Pancreas (tissue), 10 donors: ENCODE measurements around the gene NBEAL2. TPM values are rescaled to one million over a fixed set of nuclear protein-coding genes. Genes with fewer than 3 reads are reported as not detected.

Source experiments
- ATAC-seq, 4 donors: fragments of 200-7000 bp; cut with Tn5 transposase; one replicate each; pipeline versions ENCODE4 v1.8.0 to v1.9.1; 2020; ENCODE audit warnings: mild to moderate bottlenecking in 4 of 4, moderate library complexity in 4 of 4
- DNase-seq, 6 donors: peaks; one replicate each; pipeline ENCODE4 v3.0.0-alpha.2; 2020
- FAIRE-seq: peaks from 2 replicates; lab custom pipeline; 2012; peaks lifted over from hg19 to GRCh38; lab: Jason Lieb, UNC
- H3K27ac ChIP-seq, 4 donors: fragments of 200-600 bp; sonication (generic); 1 replicate in 3 of 4; 2 replicates in 1 of 4; pipeline versions ENCODE4 v1.5.0 to v1.8.0; 2020
- H3K27me3 ChIP-seq, 4 donors: fragments of 200-600 bp; one replicate each; pipeline ENCODE4 v1.8.0; 2021
- H3K36me3 ChIP-seq, 3 donors: fragments of 200-600 bp; sonication (generic) in 1 of 3; one replicate each; pipeline versions ENCODE4 v1.5.0 to v1.8.0; 2020 to 2021
- H3K4me1 ChIP-seq, 3 donors: fragments of 200-600 bp; one replicate each; pipeline ENCODE4 v1.8.0; 2021
- H3K4me3 ChIP-seq, 4 donors: fragments of 200-600 bp; sonication (generic) in 2 of 4; one replicate each; pipeline versions ENCODE4 v1.5.0 to v1.8.0; 2020 to 2021
- H3K9me3 ChIP-seq, 4 donors: fragments of 200-600 bp; one replicate each; pipeline ENCODE4 v1.8.0; 2021
- CTCF ChIP-seq, 4 donors: fragments of 200-600 bp; sonication (generic) in 3 of 4; IDR thresholded peaks; one replicate each; pipeline versions ENCODE4 v1.5.0 to v1.8.0; 2021; ENCODE audit warnings: antibody characterized with exemption in 4 of 4
- WGBS, 2 donors: extraction: QIAGEN DNeasy Blood & Tissue Kit; methylation state at CpG; one replicate each; pipeline ENCODE4 v1.1.7; 2013; 5-methylcytosine and 5-hydroxymethylcytosine counted together
- intact Hi-C, 3 donors: fragments of 100-400 bp; cut with DNase I; formaldehyde crosslinking; loops; one replicate each; pipeline versions ENCODE4 v1.11.1 to v1.14.2; 2022
- polyA plus RNA-seq, 2 donors: library from polyadenylated mRNA; stranded (reverse); fragments of 200-250 nt; gene quantifications; one replicate each; pipeline ENCODE4 v1.2.3, GENCODE V29; 2013
- total RNA-seq, 6 donors: library from RNA; stranded (reverse); fragmentation: NEBNext Ultra II Directional in 4 of 6; extraction: Animal tissue kit (Norgen Biotek cat#: 25700) in 4 of 6; gene quantifications; one replicate each; pipeline versions ENCODE4 v1.2.1 to v1.2.4, GENCODE V29; 2021 to 2023
- donor health status: healthy with polysubstance abuse.
- donor health status: DM: no; HTN: no; CAD: no; lungs with moderate emphysema.
- donor health status: DM: no; HTN: no; CAD: no.
- donor health status: control.
- donor health status: control.
- donor health status: Bipolar disorder and iron deficiency.
- donor health status: DM: yes; HTN: yes; CAD: no.
- donor health status: DM: no; HTN: no; CAD: no.
- donor health status: DM: no; HTN: no; CAD: no.
- donor health status: DM: yes; HTN: yes; CAD: no.

Gene NBEAL2
- total and polyA plus RNA-seq, 8 donors: 30.6 to 265 (median 46.0) TPM

GRCh38 chr3:46996689-46997452, 17.4 kb downstream of the NBEAL2 start:
- no peak for ATAC-seq
- Histone ChIP-seq H3K27ac (no peak overlapping the region), H3K27me3 (no peaks in the 10 kb centered on the region), H3K4me1 (no peaks in the 10 kb centered on the region), H3K4me3 (no peak overlapping the region), H3K36me3 (peaks cover 0 to 28% (median 10%) of the 10 kb centered on the region in 3 donors), H3K9me3 (no peaks in the 10 kb centered on the region)
- TF ChIP-seq CTCF (IDR thresholded peaks at IDR 0.05): no peak
- 75 to 76% methylated on average over 11 to 12 of the region's 12 CpGs for WGBS, 2 donors
- no peak for FAIRE-seq
- peak in 3 of 6 donors; percentile 52 to 71 (median 58) for DNase-seq
- intact Hi-C loops: loop anchor here in 2 of 3 donors (5.0 kb wide), 2 partner anchors 70 to 75 kb away; no protein-coding TSS in a partner anchor

GRCh38 chr3:46997453-46998091, 18.1 kb downstream of the NBEAL2 start:
- H3K27me3 ChIP-seq: no peaks in the 10 kb centered on the region
- no peak overlapping the region for H3K27ac ChIP-seq
- H3K9me3 ChIP-seq: no peaks in the 10 kb centered on the region
- FAIRE-seq (no peak), ATAC-seq (no peak), DNase-seq (peak in 3 of 6 donors; percentile 46 to 53 (median 52))
- TF ChIP-seq CTCF (IDR thresholded peaks at IDR 0.05): no peak
- intact Hi-C loops: loop anchor here in 2 of 3 donors (5.0 kb wide), 2 partner anchors 70 to 75 kb away; no protein-coding TSS in a partner anchor
- 80 to 83% methylated on average over 13 of the region's 13 CpGs for WGBS, 2 donors
- no peak overlapping the region for H3K4me3 ChIP-seq
- peaks cover 0 to 34% (median 16%) of the 10 kb centered on the region in 3 donors for H3K36me3 ChIP-seq
- H3K4me1 ChIP-seq: no peaks in the 10 kb centered on the region

- TF ChIP-seq CTCF (IDR thresholded peaks at IDR 0.05): peak; percentile 66 to 82 (median 78)
- Histone ChIP-seq H3K4me1 (no peaks in the 10 kb centered on the region), H3K4me3 (no peak overlapping the region), H3K9me3 (no peaks in the 10 kb centered on the region), H3K36me3 (peaks cover 0 to 40% (median 16%) of the 10 kb centered on the region in 3 donors), H3K27ac (no peak overlapping the region), H3K27me3 (no peaks in the 10 kb centered on the region)
- WGBS, 2 donors: 49 to 51% methylated on average over 27 of the region's 27 CpGs
- DNase-seq (peak; percentile 76 to 95 (median 87)), ATAC-seq (peak; percentile 86 to 93 (median 90)), FAIRE-seq (no peak)
- intact Hi-C loops: loop anchor here in 2 of 3 donors (5.0 kb wide), 2 partner anchors 71 to 76 kb away; no protein-coding TSS in a partner anchor
Measured at GRCh38 chr3:46998121-46998851, 18.8 kb downstream of the NBEAL2 start.

- ATAC-seq (no peak), DNase-seq (peak in 2 of 6 donors; percentile 52 to 55), FAIRE-seq (no peak)
- no peaks in the 10 kb centered on the region for H3K4me1 ChIP-seq
- peaks cover 0 to 44% (median 16%) of the 10 kb centered on the region in 3 donors for H3K36me3 ChIP-seq
- TF ChIP-seq CTCF (IDR thresholded peaks at IDR 0.05): no peak
- intact Hi-C loops: loop anchor here in 2 of 3 donors (5.0 kb wide), 2 partner anchors 72 to 77 kb away; no protein-coding TSS in a partner anchor
- no peaks in the 10 kb centered on the region for H3K27me3 ChIP-seq
- H3K4me3 ChIP-seq: no peak overlapping the region
- 76 to 79% methylated on average over 22 of the region's 22 CpGs for WGBS, 2 donors
- no peaks in the 10 kb centered on the region for H3K9me3 ChIP-seq
- H3K27ac ChIP-seq: no peak overlapping the region
Measured at GRCh38 chr3:46998852-46999515, 19.5 kb downstream of the NBEAL2 start.
